Breast epithelium (tissue), 3 donors: ENCODE data around the gene NUDC.

ENCODE experiments used
- POLR2A ChIP-seq: fragments of 450-650 bp; IDR thresholded peaks from one replicate; pipeline ENCODE4 v1.6.1; 2016; ENCODE audit warnings: antibody characterized with exemption, mild to moderate bottlenecking, moderate library complexity
- POLR2AphosphoS5 ChIP-seq, 3 donors: sonication (generic); formaldehyde crosslinking; IDR thresholded peaks; one replicate each; pipeline ENCODE4 v1.6.1; 2017; ENCODE audit warnings: antibody characterized with exemption in 3 of 3
- TF ChIP-seq, protein P1 (sequence below), 3 donors: fragments of 450-650 bp; IDR thresholded peaks; one replicate each; pipeline ENCODE4 v1.5.1; 2016 to 2017; ENCODE audit warnings: antibody characterized with exemption in 3 of 3, mild to moderate bottlenecking in 3 of 3, moderate library complexity in 3 of 3

DNA sequence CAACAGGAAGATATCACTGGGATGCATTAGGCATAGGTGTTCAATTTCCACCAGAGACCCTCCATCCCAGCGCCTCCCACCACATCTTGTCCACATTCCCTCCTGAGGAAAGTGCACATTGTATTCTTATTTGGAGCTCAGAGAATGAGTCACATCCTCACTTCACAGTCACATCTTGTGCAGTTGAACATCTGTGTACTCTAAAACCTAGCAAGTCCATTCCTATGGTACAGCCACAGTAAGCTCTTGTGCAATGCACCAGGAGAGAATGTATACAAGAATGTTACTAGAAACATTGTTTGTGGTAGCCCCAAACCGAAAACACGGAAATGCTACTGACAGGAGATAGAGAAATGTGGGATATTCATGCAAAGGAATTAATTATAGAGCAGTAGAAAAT is 40.3 kb downstream of the NUDC start:
- TF ChIP-seq, protein P1, sequence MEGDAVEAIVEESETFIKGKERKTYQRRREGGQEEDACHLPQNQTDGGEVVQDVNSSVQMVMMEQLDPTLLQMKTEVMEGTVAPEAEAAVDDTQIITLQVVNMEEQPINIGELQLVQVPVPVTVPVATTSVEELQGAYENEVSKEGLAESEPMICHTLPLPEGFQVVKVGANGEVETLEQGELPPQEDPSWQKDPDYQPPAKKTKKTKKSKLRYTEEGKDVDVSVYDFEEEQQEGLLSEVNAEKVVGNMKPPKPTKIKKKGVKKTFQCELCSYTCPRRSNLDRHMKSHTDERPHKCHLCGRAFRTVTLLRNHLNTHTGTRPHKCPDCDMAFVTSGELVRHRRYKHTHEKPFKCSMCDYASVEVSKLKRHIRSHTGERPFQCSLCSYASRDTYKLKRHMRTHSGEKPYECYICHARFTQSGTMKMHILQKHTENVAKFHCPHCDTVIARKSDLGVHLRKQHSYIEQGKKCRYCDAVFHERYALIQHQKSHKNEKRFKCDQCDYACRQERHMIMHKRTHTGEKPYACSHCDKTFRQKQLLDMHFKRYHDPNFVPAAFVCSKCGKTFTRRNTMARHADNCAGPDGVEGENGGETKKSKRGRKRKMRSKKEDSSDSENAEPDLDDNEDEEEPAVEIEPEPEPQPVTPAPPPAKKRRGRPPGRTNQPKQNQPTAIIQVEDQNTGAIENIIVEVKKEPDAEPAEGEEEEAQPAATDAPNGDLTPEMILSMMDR (IDR thresholded peaks at IDR 0.05) = no peak
- TF ChIP-seq POLR2AphosphoS5 (IDR thresholded peaks at IDR 0.05) (no peak), POLR2A (no peak)
